ENCODE measurements around the gene HSD11B1L. TPM values are rescaled to one million over a fixed set of nuclear protein-coding genes. Genes with fewer than 3 reads are reported as not detected.

HSD11B1L gene
- total and polyA plus RNA-seq, 2 donors (not counting 3 experiments of a cell fraction or from before 2014, with no cell fraction given) = 4.4 to 9.1 TPM

DNA sequence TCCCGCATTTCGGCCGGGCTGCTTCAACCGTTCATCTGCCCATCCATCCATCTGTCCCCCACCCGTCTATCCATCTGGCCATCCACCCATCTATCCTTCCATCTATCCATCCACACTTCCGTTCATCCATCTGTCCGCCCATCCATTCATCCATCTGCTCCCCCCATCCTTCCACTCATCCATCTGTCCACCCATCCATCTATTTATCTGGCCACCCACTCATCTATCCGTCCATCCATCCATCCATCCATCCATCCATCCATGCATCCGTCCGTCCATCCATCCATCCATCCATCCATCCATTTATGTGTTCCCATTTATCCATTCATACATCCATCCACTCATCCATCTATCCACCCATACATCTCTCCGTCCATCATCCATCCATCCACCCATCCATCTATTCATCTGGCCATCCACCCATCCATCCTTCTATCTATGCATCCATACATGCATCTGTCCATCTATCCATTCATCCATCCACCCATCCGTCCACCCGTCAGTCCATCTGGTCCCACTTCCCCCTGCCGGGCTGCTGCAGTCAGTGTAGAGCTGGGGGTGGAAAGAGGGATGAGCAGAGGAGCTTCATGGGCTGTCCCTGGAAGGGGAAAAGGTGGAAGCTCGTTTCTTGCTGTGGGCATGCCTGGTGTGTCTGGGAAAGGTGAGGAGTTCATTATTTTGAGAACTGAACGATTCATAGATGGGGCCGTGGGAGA, 722 bp downstream of the HSD11B1L start:
- peaks cover 0 to 5% of the 10 kb centered on the region in 2 experiments for H3K36me3 ChIP-seq (ENCODE audit: control insufficient read depth in 2 of 2, extremely low read depth in 1 of 2, insufficient read depth in 2 of 2, low read length in 2 of 2)
- H3K27me3 ChIP-seq (ENCODE audit: control insufficient read depth in 2 of 2, insufficient read depth in 2 of 2, low read length in 2 of 2) = no peaks in the 10 kb centered on the region
- DNase-seq (ENCODE audit: low read depth, low spot score) (no peak), FAIRE-seq (no peak)
- POLR2A ChIA-PET = no interaction called here
- no peak overlapping the region for H3K27ac ChIP-seq (ENCODE audit: insufficient read depth, low read depth, low read length)
- CTCF ChIA-PET = no interaction called here
- H3K79me2 ChIP-seq (ENCODE audit: control insufficient read depth, insufficient read depth, low read length) = peaks cover 9% of the 10 kb centered on the region
- no TSS peak for BruUV-seq (replicated peaks)
- H3K9me3 ChIP-seq (replicated peaks; ENCODE audit: control insufficient read depth, insufficient read depth, low read length) = no peaks in the 10 kb centered on the region
- H3K4me2 ChIP-seq (ENCODE audit: insufficient read depth, low read length) = peak overlapping the region; percentile 52
- no peaks in the 10 kb centered on the region for H4K20me1 ChIP-seq (replicated peaks; ENCODE audit: control insufficient read depth, extremely low read depth, insufficient read depth, low read length)
- H3K9me1 ChIP-seq (replicated peaks; ENCODE audit: control insufficient read depth, extremely low read depth, insufficient read depth, low read length) = no peaks in the 10 kb centered on the region
- peak overlapping the region in 2 of 3 experiments; percentile 65 to 90 for H3K4me3 ChIP-seq (replicated peaks in 1 of 3; ENCODE audit: insufficient read depth in 1 of 3, low read depth in 1 of 3, low read length in 3 of 3)
- TF ChIP-seq EZH2 (IDR thresholded peaks at IDR 0.05; ENCODE audit: borderline replicate concordance, low read depth, low read length, severe bottlenecking) = no peak
- TF ChIP-seq, protein P1, sequence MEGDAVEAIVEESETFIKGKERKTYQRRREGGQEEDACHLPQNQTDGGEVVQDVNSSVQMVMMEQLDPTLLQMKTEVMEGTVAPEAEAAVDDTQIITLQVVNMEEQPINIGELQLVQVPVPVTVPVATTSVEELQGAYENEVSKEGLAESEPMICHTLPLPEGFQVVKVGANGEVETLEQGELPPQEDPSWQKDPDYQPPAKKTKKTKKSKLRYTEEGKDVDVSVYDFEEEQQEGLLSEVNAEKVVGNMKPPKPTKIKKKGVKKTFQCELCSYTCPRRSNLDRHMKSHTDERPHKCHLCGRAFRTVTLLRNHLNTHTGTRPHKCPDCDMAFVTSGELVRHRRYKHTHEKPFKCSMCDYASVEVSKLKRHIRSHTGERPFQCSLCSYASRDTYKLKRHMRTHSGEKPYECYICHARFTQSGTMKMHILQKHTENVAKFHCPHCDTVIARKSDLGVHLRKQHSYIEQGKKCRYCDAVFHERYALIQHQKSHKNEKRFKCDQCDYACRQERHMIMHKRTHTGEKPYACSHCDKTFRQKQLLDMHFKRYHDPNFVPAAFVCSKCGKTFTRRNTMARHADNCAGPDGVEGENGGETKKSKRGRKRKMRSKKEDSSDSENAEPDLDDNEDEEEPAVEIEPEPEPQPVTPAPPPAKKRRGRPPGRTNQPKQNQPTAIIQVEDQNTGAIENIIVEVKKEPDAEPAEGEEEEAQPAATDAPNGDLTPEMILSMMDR (IDR thresholded peaks at IDR 0.05; ENCODE audit: extremely low read depth in 1 of 2, insufficient read depth in 1 of 2, low read depth in 1 of 2, low read length in 2 of 2) = no peak
- no peak for TF ChIP-seq POLR2A (IDR thresholded peaks at IDR 0.05; ENCODE audit: low read depth, low read length)
- no peak for TF ChIP-seq FOS (IDR thresholded peaks at IDR 0.05; ENCODE audit: borderline replicate concordance, insufficient read depth, low read length)
- no peak for TF ChIP-seq MYC (IDR thresholded peaks at IDR 0.05; ENCODE audit: low read depth, low read length)
- no peak for TF ChIP-seq JUN (IDR thresholded peaks at IDR 0.05; ENCODE audit: borderline replicate concordance, insufficient read depth, insufficient read length, low read depth)
- TF ChIP-seq POLR2AphosphoS5 (IDR thresholded peaks at IDR 0.05; ENCODE audit: insufficient read depth, low read depth, low read length) = no peak
- TF ChIP-seq, protein P2, sequence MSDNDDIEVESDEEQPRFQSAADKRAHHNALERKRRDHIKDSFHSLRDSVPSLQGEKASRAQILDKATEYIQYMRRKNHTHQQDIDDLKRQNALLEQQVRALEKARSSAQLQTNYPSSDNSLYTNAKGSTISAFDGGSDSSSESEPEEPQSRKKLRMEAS (IDR thresholded peaks at IDR 0.05; ENCODE audit: insufficient read depth, insufficient read length) = no peak
- TF ChIP-seq GATA2 (IDR thresholded peaks at IDR 0.05; ENCODE audit: insufficient read depth, insufficient read length, low read depth, low read length) = no peak
- no peak overlapping the region for H2AFZ ChIP-seq (ENCODE audit: low read depth, low read length)
- dilution Hi-C loops (cut with MboI; ENCODE audit: extremely low pct_ligation_motif_present, low sequenced_read_pairs) = no loop called here
- H3K9ac ChIP-seq (replicated peaks; ENCODE audit: extremely low read depth, insufficient read depth, low read length) = no peak overlapping the region
- peaks cover 10% of the 10 kb centered on the region for H3K4me1 ChIP-seq (ENCODE audit: control insufficient read depth, extremely low read depth, insufficient read depth, low read length)
- intact Hi-C loops (cut with micrococcal nuclease) = loop anchor here (2.0 kb wide), 1 partner anchor 59 kb away; the partner anchor contains the start of genes SAFB and SAFB2

Measured in endothelial cell of umbilical vein (primary cell).